ENCODE results near the gene EDC4.
"Not testable (repeated sequence)": the region's sequence is repeated elsewhere in the genome, so short reads cannot be mapped to it uniquely, and the experiment has no call there.

The EDC4 gene

GRCh38 chr16:67855789-67856188 is 17.1 kb upstream of the EDC4 start:
- DNase-seq: no peak

- DNase-seq: no peak
These were observed 15.8 kb upstream of the EDC4 start for GRCh38 chr16:67856927-67857546.

GRCh38 chr16:67857547-67858233 is 15.2 kb upstream of the EDC4 start:
- no peak for DNase-seq

- DNase-seq: no peak
These were observed 14.4 kb upstream of the EDC4 start for GRCh38 chr16:67858500-67858899.

- no peak for DNase-seq
These were observed 12.1 kb upstream of the EDC4 start for GRCh38 chr16:67860589-67861398.

- DNase-seq: no peak
These were observed 11.0 kb upstream of the EDC4 start for GRCh38 chr16:67861877-67862276.

GRCh38 chr16:67862623-67863583 is 9.9 kb upstream of the EDC4 start:
- DNase-seq: no peak

GRCh38 chr16:67864044-67864443 is 8.8 kb upstream of the EDC4 start:
- DNase-seq: not testable (repeated sequence)

GRCh38 chr16:67864594-67864993 is 8.3 kb upstream of the EDC4 start:
- no peak for DNase-seq

- DNase-seq: no peak
These were observed 7.5 kb upstream of the EDC4 start for GRCh38 chr16:67865318-67865717.

GRCh38 chr16:67868290-67868689 is 4.6 kb upstream of the EDC4 start:
- no peak for DNase-seq

- no peak for DNase-seq
These were observed 3.2 kb upstream of the EDC4 start for GRCh38 chr16:67869653-67870052.

GRCh38 chr16:67871256-67871655 is 1.6 kb upstream of the EDC4 start:
- no peak for DNase-seq

GRCh38 chr16:67872131-67872630 is 671 bp upstream of the EDC4 start:
- DNase-seq: no peak

- no peak for DNase-seq
These were observed 851 bp downstream of the EDC4 start for GRCh38 chr16:67873435-67874370.

- DNase-seq: no peak
These were observed 1.5 kb downstream of the EDC4 start for GRCh38 chr16:67874372-67874771.

- DNase-seq: no peak
These were observed 4.2 kb downstream of the EDC4 start for GRCh38 chr16:67877064-67877463.

GRCh38 chr16:67878232-67878631 is 5.4 kb downstream of the EDC4 start:
- DNase-seq: no peak

- DNase-seq: no peak
These were observed 6.0 kb downstream of the EDC4 start for GRCh38 chr16:67878846-67879245.

GRCh38 chr16:67879462-67879861 is 6.6 kb downstream of the EDC4 start:
- DNase-seq: no peak

GRCh38 chr16:67879936-67880335 is 7.1 kb downstream of the EDC4 start:
- no peak for DNase-seq
